Measurements from ENCODE around the gene MAMSTR.
"Not testable (repeated sequence)": the region's sequence is repeated elsewhere in the genome, so short reads cannot be mapped to it uniquely, and the experiment has no call there.

The MAMSTR gene

DNA sequence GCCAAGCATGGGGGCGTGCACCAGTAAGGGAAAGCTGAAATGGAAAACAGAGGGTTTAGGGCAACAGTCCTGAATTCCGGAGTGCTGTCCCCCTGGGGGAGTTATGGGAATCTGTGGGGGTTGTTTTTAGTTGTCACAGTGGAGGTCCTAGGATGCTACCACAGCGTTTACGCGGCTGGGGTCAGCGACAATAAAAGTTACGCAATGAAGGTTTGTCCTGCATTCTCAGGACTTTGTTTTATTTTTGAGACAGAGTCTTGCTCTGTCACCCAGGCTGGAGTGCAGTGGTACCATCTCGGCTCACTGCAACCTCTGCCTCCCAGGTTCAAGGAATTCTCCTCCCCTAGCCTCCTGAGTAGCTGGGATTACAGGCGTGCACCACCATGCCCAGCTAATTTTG, 25.9 kb downstream of the MAMSTR start:
- H3K9me3 Mint-ChIP-seq, H3K36me3 Mint-ChIP-seq, H3K27ac Mint-ChIP-seq, H3K4me3 Mint-ChIP-seq, ATAC-seq: not testable (repeated sequence)
- Mint-ChIP-seq H3K4me1 (peaks cover 12% of the 10 kb centered on the region), H3K27me3 (peaks cover 27% of the 10 kb centered on the region)

DNA sequence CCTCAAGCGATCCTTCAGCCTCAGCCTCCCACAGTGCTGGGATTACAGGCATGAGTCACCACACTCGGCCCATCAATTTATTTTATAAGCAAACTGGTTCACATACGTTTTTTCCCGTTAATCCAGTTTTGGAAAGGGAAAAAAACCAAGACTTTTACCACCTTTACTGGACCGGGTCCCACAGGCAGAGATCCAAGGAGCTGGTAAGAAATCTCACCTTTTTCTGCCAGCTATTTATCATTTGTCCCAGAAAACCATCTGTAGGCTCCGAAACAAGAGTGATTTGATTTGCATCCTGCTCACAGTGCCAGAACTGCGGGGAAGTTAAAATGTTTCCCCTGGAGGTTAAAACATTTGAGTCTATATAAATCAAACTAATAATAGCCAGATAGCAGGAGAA, 30.1 kb downstream of the MAMSTR start:
- Mint-ChIP-seq H3K27me3 (no peaks in the 10 kb centered on the region), H3K4me3 (no peak overlapping the region), H3K9me3 (no peaks in the 10 kb centered on the region), H3K27ac (no peak overlapping the region), H3K36me3 (no peaks in the 10 kb centered on the region), H3K4me1 (no peaks in the 10 kb centered on the region)
- no peak for ATAC-seq

DNA sequence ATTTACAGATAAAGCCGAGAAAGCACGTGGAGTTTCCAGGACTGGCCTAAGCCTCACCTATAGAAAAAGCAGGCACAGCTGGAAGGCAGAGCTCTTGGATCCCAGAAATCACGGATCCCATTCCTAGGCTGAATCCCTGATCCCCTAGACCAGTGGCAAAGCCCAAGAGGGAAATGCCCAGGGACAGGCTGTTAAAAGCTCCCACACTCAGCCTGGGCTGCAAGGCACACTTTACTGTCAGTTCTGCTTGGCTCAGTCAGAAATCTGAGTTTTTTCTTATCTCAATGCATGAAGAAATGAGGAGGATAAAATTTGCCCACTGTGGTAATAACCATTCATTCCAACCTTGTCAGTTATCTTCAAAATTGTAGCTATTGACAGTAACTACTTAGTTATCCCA, 31.7 kb downstream of the MAMSTR start:
- Mint-ChIP-seq H3K27ac (no peak overlapping the region), H3K9me3 (no peaks in the 10 kb centered on the region), H3K4me1 (no peaks in the 10 kb centered on the region), H3K27me3 (no peaks in the 10 kb centered on the region), H3K4me3 (no peak overlapping the region), H3K36me3 (no peaks in the 10 kb centered on the region)
- no peak for ATAC-seq

DNA sequence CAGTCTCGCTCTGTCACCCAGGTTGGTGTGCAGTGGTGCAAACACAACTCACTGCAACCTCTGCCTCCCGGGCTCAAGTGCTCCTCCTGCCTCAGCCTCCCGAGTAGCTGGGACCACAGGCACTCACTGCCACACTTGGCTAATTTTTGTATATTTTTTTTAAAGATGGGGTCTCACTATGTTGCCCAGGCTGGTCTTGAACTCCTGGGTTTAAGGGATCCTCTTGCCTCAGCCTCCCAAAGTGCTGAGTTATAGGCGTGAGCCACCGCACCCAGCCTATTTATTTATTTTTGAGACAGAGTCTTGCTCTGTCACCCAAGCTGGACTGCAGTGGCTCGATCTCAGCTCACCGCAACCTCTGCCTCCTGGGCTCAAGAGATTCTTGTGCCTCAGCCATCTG, 32.9 kb downstream of the MAMSTR start:
- not testable (repeated sequence) for H3K36me3 Mint-ChIP-seq, H3K4me1 Mint-ChIP-seq, H3K27ac Mint-ChIP-seq, H3K9me3 Mint-ChIP-seq, H3K4me3 Mint-ChIP-seq, ATAC-seq, H3K27me3 Mint-ChIP-seq

DNA sequence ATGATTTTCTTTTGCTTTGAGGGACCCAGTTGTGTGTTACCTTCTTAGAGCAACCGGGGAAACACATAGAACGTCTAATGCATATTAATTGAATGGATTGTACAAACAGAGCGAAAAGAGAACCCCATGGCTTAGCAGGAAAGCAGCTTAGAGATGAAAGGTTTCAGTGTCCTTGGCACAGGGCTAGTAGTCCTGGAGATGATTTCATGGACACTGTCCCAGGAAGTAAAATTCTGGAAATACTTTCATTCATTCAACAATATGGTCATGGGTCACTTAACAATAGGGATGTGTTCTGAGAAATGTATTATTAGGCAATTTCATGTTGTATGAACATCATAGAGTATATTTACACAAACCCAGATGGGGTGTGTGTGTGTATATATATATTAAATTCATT, 33.4 kb downstream of the MAMSTR start:
- no peaks in the 10 kb centered on the region for H3K27me3 Mint-ChIP-seq
- H3K36me3 Mint-ChIP-seq, result no peaks in the 10 kb centered on the region
- H3K27ac Mint-ChIP-seq, result no peak overlapping the region
- H3K9me3 Mint-ChIP-seq, result no peaks in the 10 kb centered on the region
- H3K4me3 Mint-ChIP-seq, result no peak overlapping the region
- ATAC-seq, result no peak
- no peaks in the 10 kb centered on the region for H3K4me1 Mint-ChIP-seq

DNA sequence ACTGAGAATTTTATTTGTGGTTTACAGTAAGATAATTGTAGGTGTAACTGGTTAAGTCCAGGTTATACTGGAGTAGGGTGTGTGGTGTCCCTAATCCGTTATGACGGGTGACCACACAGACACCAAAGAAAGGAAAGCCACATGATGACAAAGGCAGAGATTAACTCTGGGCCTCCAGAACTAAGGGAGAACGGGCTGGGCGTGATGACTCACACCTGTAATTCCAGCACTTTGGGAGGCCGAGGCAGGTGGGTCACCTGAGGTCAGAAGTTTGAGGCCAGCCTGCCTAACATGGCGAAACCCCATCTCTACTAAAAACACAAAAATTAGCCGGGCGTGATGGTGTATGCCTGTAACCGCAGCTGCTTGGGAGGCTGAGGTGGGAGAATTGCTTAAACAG, 33.9 kb downstream of the MAMSTR start:
- Mint-ChIP-seq H3K27me3 (no peaks in the 10 kb centered on the region), H3K27ac (no peak overlapping the region), H3K4me3 (no peak overlapping the region), H3K4me1 (no peaks in the 10 kb centered on the region), H3K36me3 (no peaks in the 10 kb centered on the region), H3K9me3 (no peaks in the 10 kb centered on the region)
- ATAC-seq, result no peak

DNA sequence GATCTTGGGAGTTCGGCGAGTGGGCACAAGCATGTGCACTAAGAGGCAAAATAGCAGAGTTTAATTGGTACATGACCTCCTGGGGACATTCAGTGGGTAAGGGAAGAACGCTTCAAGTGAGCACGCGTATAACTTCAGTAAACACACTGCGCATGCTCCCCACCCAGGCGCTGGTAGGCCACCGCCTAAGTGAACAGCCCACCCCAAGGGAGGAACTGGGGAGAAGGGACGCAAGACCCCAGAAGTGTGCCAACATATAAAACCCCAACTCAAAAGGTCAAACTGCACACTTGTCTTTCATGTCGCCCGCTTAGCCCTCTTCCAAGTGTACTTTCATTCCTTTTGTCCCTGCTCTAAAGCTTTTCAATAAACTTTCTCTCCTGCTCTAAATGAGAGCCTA, 36.2 kb downstream of the MAMSTR start:
- Mint-ChIP-seq H3K27me3 (no peaks in the 10 kb centered on the region), H3K36me3 (no peaks in the 10 kb centered on the region), H3K27ac (no peak overlapping the region), H3K9me3 (no peaks in the 10 kb centered on the region), H3K4me3 (no peak overlapping the region), H3K4me1 (no peaks in the 10 kb centered on the region)
- ATAC-seq, result no peak

DNA sequence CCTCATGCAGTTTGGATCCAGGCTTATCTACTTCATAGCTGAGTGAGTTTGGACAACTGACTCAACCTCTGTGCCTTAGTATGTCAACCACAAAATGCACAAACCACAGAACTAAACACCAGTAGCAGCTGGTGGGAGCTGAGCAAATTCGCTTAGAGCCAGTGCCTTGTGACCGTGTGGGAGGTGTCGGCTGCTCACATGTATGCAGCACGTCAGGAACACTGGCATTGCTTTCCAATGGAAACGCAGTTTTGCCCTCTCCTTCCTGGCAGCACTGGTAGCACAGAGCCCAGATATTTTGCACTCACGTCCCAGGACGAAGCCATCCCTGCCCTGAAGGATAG, 38.4 kb downstream of the MAMSTR start:
- Mint-ChIP-seq H3K27ac (no peak overlapping the region), H3K36me3 (no peaks in the 10 kb centered on the region), H3K9me3 (no peaks in the 10 kb centered on the region), H3K4me1 (no peaks in the 10 kb centered on the region), H3K4me3 (no peak overlapping the region), H3K27me3 (no peaks in the 10 kb centered on the region)
- ATAC-seq, result peak; percentile 39

DNA sequence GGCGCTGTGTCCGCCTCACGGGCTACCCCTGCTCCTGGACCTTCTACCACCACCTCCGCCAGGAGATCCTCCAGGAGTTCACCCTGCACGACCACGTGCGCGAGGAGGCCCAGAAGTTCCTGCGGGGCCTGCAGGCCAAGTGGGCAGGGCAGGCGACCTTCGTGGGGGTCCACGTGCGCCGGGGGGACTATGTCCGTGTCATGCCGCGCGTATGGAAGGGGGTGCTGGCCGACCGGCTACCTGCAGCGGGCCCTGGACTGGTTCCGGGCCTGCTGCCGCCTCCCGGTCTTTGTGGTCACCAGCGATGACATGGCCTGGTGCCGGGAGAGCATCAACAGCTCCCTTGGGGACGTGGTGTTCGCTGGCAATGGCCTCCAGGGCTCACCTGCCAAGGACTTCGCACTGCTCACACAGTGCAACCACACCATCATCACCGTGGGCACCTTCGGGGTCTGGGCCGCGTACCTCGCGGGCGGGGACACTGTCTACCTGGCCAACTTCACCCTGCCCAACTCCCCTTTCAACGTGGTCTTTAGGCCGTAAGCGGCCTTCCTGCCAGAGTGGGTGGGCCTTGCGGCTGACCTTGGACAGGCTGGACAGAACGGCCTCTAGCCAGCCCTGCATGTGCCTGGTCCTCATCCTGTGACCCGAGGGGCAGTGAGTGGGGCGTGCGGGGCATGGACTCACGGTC, 38.9 kb downstream of the MAMSTR start:
- no peak overlapping the region for H3K4me3 Mint-ChIP-seq
- peaks cover 4% of the 10 kb centered on the region for H3K27me3 Mint-ChIP-seq
- peaks cover 2% of the 10 kb centered on the region for H3K4me1 Mint-ChIP-seq
- no peaks in the 10 kb centered on the region for H3K36me3 Mint-ChIP-seq
- no peak overlapping the region for H3K27ac Mint-ChIP-seq
- no peak for ATAC-seq
- H3K9me3 Mint-ChIP-seq, result no peaks in the 10 kb centered on the region

DNA sequence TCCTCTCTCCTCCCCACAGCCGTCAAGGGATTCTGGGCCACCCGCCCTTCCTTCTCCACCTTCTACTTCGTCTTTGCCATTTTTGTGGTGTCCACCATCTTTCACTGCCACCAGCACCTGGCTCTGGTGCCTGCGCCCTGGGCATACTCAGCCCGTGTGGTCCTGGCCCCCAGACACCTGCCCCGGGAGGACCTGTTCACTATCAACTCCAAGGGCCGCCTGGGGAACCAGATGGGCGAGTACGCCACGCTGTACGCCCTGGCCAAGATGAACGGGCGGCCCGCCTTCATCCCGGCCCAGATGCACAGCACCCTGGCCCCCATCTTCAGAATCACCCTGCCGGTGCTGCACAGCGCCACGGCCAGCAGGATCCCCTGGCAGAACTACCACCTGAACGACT, 39.5 kb downstream of the MAMSTR start:
- not testable (repeated sequence) for ATAC-seq, H3K9me3 Mint-ChIP-seq, H3K4me3 Mint-ChIP-seq, H3K36me3 Mint-ChIP-seq, H3K27me3 Mint-ChIP-seq, H3K4me1 Mint-ChIP-seq, H3K27ac Mint-ChIP-seq

DNA sequence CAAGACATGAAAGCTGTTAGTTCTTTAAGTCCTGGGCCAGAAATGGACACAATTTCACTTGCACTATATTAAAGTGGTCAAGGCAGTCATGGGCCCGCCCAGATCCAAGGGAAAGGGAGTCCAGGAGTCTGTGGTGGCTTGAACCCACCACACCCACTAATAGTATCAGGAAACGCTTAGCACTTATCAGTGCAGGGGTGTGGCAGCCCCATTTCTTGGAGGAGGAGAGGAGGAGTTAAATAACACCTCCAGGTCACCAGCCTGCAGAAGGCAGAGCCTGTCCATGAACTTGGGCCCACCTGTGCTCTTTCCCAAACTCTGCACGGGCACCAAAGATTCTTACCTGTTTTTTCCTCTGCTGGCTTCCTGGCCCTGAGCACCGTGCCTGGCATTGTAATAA, 41.3 kb downstream of the MAMSTR start:
- Mint-ChIP-seq H3K4me1 (peaks cover 10% of the 10 kb centered on the region), H3K27me3 (peaks cover 22% of the 10 kb centered on the region), H3K36me3 (no peaks in the 10 kb centered on the region), H3K4me3 (no peak overlapping the region), H3K9me3 (no peaks in the 10 kb centered on the region), H3K27ac (no peak overlapping the region)
- no peak for ATAC-seq

DNA sequence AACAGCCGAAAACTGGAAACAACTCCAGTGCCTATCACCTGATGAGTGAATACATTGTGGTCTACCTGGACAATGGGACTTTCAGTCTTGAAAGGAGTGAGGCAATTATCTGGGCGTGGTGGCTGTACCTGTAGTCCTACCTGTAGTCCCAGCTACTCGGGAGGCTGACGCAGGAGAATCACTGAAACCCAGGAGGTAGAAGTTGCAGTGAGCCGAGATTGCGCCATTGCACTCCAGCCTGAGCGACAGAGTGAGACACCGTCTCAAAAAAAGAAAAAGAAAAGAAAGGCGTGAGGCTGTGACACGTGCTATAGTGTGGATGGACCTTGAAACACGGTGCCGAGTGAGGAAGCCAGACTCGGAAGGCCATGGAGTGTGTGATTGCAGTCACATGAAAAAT, 42.6 kb downstream of the MAMSTR start:
- Mint-ChIP-seq H3K9me3 (no peaks in the 10 kb centered on the region), H3K4me3 (no peak overlapping the region), H3K36me3 (no peaks in the 10 kb centered on the region), H3K4me1 (peaks cover 10% of the 10 kb centered on the region), H3K27me3 (peaks cover 22% of the 10 kb centered on the region), H3K27ac (no peak overlapping the region)
- ATAC-seq, result no peak

DNA sequence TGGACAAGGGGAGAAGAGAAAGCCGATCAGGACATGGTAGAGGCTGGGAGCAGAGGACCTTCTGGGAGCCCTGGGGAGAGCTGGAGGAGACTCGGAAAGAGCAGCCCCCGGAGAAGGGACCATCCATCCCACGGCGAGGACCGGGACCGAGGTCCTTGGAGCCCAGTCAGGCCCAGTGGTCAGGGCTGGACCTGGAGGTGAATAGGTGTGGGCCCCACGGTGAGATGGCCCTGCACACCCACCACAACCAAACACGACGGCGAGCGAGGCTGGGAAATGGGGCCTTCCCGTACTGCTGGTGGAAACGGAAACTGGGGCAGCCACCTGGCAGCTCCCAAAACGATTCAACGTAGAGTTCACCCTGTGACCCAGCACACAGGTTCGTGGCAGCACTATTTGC, 43.0 kb downstream of the MAMSTR start:
- H3K27ac Mint-ChIP-seq, result no peak overlapping the region
- no peaks in the 10 kb centered on the region for H3K36me3 Mint-ChIP-seq
- H3K9me3 Mint-ChIP-seq, result no peaks in the 10 kb centered on the region
- no peak for ATAC-seq
- H3K4me3 Mint-ChIP-seq, result no peak overlapping the region
- peaks cover 22% of the 10 kb centered on the region for H3K27me3 Mint-ChIP-seq
- peaks cover 10% of the 10 kb centered on the region for H3K4me1 Mint-ChIP-seq

DNA sequence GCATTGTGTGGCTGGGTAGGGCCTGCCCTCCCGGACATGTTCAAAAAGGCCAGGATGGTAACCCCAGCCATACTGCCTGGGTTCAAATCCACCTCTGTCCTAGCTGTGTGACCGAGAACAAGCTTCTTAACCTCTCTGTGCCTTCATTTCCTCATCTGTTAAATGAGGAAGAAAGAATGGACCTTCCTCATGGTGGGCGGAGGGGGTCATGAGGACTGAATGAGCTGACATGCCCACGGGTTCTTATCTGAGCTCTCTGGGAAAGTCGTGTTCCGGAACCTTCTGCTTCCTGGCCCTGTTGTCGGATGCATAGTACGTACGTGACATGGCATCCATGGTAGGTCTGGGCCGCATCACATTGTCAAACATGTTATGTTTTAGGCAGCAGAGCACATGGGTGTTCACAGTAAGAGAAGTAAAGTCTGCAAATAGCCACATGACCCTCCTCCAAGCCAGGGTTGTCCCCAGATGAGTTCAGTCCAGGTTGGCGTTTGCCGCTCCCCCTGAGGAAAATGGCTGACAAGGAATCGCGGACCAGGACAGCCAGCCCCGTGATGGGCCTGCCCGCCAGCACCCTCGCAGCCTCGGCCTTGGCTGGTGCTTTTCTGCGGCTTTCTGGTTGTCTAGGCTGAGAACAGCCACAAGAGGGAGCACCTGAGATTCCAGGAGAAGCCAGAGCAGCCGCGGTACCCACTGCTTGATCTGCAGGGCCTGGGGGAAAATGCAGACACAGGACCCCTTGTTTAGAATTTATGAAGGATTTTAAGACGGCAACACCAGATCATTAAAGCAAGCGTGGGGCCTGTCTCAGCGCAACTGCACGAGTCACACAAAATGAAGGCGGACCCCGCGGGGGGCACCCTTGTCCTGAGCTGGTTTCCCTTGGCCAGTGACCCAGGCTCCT, 44.4 kb downstream of the MAMSTR start:
- Mint-ChIP-seq H3K36me3 (no peaks in the 10 kb centered on the region), H3K27me3 (peaks cover 22% of the 10 kb centered on the region), H3K27ac (peak overlapping the region; percentile 17), H3K9me3 (no peaks in the 10 kb centered on the region), H3K4me1 (peaks cover 10% of the 10 kb centered on the region), H3K4me3 (peak overlapping the region; percentile 23)
- peak; percentile 76 for ATAC-seq

DNA sequence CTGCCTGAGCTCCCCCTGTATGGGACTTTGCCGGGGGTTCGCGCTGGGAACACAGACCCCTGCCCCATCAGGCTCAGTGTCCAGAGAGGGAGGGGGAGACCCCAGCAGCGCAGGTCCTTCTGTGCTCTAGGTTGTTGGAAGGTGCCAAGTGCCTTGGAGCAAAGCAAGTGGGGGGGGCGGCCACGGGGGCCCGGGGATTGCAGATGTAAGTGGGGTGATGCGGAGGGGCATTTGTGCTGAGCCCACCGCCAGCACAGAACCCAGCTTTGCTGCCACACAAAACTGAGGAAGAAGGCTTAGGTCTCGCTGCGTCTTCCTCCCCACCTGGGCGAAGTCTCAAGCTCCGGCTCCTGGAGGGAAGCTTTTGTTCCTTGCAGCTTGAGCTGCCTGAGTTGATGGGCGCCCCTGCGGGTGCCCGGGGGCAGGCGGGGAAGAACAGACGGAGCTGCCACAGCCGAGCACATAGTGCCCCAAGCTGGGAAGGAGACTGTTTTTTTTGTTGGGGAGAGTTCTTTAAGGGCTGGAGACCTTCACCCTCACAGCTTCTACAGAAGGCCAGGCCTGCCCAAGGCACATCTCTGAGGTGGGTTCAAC, 45.2 kb downstream of the MAMSTR start:
- no peak overlapping the region for H3K4me3 Mint-ChIP-seq
- peaks cover 10% of the 10 kb centered on the region for H3K4me1 Mint-ChIP-seq
- ATAC-seq, result no peak
- H3K9me3 Mint-ChIP-seq, result peaks cover 7% of the 10 kb centered on the region
- H3K27ac Mint-ChIP-seq, result no peak overlapping the region
- peaks cover 22% of the 10 kb centered on the region for H3K27me3 Mint-ChIP-seq
- no peaks in the 10 kb centered on the region for H3K36me3 Mint-ChIP-seq

Measured in stimulated activated memory B cell treated with anti-CD40 and anti-IgM and Interleukin-4, amounts not matched to agents 10 μg/mL and 1 μg/mL and 100 μg/mL, for 72 hours (primary cell).